Measurements from ENCODE around the gene GPANK1.

DNA sequence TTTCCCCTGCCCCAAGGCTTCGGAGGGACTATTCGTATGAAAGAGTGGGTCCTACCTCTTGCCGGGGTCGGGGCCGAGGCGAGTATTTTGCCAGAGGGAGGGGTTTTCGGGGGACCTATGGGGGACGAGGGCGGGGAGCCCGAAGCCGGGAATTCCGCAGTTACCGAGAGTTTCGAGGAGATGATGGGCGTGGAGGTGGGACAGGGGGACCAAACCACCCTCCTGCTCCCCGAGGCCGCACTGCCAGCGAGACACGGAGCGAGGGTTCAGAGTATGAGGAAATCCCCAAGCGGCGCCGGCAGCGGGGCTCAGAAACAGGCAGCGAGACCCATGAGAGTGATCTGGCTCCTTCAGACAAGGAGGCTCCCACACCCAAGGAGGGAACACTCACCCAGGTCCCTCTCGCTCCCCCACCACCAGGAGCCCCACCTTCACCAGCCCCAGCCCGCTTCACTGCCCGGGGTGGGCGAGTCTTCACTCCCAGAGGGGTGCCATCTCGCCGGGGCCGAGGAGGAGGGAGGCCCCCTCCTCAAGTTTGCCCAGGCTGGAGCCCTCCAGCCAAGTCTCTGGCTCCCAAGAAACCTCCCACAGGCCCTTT is 33.0 kb downstream of the GPANK1 start:
- TF ChIP-seq CTCF (IDR thresholded peaks at IDR 0.05), result no peak
- no peak for TF ChIP-seq POLR2A (IDR thresholded peaks at IDR 0.05)

Data from prostate gland (tissue), 2 donors.